HG03442 (cell line): ENCODE results near the gene MAGEA10.
"Not testable (repeated sequence)": the region's sequence is repeated elsewhere in the genome, so short reads cannot be mapped to it uniquely, and the experiment has no call there.

Experiments
- ATAC-seq: cut with Tn5 transposase; IDR thresholded peaks from one replicate; pipeline ENCODE4 v1.9.1; 2021; ENCODE audit warnings: mild to moderate bottlenecking, moderate library complexity; ENCODE audit not compliant: unreplicated experiment

The MAGEA10 gene

DNA sequence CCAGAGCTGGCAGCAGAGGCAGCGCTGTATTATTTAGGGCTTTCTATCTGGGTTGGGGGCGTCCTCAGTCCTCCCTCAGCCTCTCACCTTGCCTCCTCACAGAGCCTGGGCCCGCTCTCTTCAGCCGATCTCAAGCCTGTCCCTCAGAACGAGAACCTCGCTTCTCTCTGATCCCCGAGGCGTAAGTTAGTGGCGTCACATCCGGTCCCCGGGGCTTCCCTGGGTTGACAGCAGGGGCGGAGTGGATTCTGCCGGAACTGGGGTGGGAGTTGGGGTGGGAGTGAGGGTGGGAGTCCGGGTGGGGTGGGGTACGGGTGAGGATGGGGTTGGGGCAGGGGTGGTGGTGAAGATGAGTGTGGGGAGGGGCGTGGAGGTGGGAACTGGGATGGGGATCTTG lies at the start of gene MAGEA10:
Gene MAGEA10, minus strand, starts transcription at position 190 of the 397 bp plus-strand sequence. CDS start 2,957 bp downstream, outside the sequence.
- no peak for ATAC-seq

DNA sequence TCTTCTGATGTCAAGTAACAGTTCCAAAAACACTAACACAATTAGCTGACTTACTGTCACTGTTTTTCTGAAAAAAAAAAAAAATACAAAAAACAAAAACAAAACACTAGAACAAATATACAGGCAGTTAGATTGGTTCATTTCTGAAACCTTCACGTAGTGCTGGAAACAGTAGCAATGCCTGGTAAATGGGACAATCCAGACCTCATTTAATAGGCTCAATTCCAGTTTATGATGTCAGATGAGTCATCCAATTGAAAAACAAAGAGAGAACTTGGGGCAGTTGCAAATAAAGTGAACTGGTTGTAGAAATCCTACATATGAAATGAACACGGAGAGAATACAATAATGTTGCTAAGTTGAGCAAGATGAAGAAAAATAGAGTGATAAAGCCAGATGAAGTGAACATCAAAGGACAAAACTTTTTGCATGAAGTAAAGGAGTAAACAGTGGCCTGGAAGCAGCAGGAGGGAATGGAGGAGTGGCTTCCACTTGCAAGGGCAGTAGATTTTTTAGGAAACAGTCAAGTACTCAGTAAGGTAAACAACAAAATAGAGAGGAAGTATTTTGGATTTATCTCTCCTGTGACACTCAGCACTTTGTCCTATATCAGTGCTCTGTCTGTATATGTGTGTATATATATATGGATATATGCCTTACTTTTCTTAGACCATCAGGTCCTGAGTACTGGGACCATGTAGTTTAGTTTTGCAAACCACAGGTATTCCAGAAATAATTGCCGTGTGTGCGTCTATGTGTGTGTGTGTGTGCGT lies 39.3 kb upstream of the MAGEA10 start:
- no peak for ATAC-seq

DNA sequence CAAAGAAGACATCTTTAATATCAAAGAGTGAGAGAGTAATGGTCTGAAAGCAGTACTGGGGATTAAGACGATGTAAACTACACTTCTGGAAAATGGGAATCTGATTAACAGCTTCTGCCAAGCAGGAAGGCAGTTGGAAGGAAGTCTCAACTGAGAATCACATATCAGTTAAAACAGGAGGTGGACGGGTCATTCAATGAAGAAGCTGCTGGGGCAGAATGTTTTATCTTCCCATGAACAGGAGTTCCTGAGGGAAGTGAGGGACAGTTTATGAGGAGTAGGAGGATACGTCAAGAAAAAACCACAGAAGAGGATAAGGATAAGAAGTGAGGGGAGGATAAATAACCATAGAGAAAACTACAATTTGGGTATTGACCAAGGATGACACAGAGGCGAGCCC lies 38.7 kb upstream of the MAGEA10 start:
- no peak for ATAC-seq

DNA sequence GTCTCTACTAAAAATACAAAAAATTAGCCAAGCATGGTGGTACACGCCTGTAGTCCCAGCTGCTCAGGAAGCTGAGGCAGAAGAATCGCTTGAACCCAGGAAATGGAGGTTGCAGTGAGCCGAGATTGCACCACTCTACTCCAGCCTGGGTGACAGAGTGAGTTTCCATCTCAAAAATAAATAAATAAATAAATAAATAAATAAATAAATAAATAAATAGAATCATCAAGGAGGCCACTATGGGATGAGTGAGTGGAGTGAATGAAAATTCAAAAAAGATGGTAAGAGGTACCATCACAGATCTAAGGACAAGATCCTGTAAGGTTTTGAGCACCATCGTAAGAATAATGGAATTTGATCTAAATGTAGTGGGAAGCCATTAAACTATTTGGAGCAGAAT lies 37.5 kb upstream of the MAGEA10 start:
- not testable (repeated sequence) for ATAC-seq

DNA sequence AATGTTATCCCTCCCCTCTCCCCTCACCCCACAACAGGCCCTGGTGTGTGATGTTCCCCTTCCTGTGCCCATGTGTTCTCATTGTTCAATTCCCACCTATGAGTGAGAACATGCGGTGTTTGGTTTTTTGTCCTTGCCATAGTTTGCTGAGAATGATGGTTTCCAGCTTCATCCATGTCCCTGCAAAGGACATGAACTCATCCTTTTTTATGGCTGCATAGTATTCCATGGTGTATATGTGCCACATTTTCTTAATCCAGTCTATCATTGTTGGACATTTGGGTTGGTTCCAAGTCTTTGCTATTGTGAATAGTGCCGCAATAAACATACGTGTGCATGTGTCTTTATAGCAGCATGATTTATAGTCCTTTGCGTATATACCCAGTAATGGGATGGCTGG lies 35.5 kb upstream of the MAGEA10 start:
- ATAC-seq: not testable (repeated sequence)

DNA sequence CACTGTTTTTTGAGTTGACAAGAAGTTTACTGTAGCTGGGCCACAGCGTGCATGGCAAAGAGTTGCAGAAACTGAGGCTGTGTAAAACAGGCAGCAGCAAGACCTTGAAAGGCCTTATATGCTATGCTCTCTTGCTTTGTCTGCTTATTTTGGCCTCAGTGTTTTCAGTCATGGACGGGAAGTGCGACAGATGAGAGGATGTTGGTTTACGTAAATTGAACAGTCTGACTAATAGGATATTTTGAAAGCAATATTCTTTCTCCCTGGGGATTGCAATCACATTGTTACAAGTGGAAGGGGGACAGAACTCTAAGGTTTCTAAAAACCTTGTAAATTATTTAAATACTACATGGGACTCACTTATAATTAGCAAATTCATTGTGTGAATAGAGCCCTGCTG lies 32.2 kb upstream of the MAGEA10 start:
- no peak for ATAC-seq

DNA sequence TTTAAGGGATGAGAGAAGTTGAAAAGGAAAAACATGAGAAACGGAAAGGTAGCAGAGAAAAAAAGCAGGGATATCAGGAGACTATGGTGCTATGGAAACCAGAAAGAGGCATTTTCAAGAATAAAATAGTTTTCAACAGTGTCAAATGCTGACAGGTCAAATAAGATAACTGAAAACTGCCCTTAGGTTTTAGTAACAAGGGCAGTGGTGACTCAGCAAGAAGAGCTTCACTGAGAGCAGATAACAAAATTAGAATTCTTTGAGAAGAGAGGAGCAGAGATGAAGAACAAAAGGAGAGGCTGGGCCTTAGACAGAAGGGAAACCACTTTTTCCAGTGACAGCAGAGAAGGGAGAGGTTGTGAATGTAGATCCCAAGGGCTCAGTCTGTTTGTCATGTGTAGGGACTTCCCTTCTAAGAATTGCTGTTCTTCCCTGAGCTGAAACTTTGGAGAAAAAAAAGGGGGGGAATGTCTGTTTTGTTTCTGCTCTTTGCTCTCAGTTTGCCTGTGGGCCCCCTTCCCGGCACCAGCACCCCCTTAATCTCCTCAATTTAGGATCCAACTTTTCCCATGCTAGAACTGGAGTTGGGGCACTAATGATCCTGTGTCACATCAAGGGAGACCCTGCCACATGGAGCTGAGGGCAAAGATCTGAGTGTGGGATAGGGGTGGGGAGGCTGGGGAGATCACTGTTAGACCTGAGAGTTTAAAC lies 26.8 kb upstream of the MAGEA10 start:
- no peak for ATAC-seq

DNA sequence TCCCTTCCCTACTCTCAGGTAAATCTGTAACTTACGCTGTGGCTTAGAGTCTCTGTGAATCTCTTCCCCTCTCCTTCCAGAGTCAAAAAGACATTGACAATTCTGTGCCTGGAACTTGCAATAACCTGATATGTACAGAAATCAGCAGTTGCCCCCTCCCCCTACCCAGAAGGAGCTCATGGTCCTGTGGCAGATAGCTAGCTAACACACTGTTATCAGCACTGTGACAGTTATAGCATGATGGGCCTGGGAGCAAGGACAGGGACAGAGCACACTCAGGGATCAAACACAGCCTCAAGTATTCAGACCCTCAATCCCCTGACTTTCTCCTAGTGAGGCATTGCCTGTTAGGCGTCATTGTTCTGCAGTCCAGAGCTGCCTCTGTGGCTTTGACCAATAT lies 18.7 kb upstream of the MAGEA10 start:
- ATAC-seq: no peak

DNA sequence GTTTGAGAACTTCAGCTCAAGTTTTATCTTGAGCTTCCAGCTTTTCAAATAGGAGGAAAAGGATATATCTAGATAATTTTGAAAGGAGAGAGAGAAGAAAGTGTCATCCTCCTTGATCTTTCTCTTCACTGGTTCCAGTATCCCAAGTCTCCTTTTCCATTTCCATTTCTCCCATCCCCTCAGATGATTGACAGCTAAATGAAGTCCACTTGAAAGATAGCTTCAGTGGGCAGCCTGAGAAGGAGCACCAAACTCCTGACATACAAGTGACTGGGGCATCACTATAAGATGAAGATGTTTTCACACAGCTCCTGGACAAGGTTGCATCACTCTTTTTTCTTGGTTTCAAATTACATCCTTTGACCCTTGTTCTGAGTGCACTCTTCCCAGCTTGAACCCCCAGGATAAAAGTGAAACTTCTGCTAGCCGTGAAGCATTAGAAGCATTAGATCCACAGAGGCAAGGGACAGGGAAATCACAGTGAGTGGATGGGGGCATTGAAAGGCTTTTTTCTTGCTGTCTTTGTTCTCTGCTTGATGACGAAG lies 17.5 kb upstream of the MAGEA10 start:
- ATAC-seq: no peak

DNA sequence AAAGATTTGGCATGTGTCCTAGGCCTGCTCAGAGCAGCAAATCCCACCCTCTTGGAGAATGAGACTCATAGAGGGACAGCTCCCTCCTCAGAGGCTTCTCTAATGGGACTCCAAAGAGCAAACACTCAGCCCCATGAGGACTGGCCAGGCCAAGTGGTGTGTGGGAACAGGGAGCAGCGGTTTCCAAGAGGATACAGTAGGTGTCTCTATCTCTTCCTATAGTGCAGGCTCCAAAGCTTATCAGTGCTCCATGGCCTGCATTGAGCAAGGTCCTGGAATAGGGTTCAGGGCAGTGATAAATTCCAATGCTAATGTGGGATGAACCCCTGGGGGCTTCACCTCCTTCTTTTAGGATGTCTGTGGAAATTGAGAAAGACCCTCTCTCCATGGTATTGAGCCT lies 15.7 kb upstream of the MAGEA10 start:
- ATAC-seq: no peak

DNA sequence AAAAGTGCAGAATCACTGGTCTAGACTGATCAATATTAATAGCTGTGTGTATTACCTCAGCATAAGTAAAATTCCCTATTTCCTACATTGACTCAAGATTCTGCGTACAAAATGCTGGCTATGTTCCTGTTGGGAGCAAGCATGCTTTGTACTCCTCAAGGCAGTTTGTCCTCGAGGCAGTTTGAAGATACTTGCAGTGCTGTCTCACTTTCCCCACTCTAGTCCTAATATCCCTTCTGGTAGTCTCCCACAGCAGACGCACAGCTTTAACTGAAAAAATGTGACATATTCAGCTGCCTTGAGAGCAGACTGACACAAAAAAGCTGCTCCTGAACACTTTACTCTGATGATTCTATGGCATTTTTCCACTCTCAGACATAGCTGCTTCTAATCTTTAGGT lies 12.9 kb upstream of the MAGEA10 start:
- no peak for ATAC-seq

DNA sequence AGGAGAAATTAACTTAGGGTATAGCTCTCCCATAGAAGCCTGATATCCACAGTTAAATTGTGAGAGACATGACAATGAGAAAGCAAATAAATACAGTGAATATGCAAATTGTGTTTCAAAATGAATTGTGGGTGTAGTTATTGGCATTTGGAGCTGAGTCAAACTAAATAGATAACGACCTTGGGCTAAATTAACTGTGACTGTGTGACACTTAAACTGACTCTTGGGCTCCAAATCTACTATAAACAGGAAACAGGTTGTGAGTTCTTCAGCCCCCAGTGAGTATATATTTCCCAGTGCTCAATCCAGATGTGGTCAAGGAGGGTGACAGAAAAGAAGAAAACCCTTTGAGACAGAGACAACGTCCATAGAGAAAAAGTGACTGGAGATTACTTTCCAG lies 11.3 kb upstream of the MAGEA10 start:
- no peak for ATAC-seq

DNA sequence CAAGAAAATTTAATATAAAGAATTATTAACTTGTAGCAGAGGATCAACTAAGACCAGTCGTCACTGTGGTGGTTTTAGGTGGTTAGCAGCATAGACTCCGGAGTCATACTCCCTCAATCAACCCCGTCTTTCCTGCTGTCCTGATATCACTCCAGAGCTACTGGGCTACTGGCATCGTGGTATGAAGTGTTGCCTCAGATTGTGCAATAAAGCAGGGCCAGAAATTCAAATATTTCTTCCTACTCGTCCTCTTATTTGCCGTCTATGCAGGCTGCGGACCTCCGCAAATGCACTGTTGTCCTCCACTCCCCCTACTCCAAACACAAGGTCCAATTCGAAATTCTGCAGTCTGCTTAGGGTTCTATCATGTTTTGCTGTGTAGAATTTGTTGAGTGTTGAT lies 1.2 kb upstream of the MAGEA10 start:
- no peak for ATAC-seq

DNA sequence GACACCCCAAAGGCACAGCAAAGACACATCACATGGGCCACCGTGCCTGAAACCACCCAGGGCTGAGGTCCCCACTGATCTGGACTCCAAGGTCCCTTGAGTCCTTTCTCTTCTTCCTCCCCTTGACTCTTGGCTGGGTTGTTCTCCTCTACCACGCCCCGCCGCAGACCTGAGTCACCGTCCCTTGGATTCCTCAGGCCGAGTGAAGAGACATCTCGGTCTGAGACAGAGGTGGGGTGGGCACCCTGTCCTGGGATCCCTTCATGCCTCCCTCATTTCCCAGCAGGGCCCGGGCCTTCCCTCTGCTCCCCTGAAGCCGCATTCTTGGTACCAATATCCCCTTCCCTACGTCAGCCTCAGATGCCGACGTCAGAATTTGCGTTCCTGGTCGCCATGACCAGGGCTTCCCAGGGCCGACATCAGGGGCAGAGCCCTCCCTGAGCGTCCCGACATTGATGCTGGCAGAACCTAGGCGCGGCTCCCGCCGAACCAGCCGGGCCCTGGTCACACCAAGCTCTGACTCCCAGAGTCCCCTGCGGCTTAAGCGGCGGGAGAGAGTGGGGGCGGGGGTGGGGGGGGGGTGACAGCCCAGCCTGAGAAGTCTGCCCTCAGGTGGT lies 498 bp downstream of the MAGEA10 start:
- no peak for ATAC-seq

DNA sequence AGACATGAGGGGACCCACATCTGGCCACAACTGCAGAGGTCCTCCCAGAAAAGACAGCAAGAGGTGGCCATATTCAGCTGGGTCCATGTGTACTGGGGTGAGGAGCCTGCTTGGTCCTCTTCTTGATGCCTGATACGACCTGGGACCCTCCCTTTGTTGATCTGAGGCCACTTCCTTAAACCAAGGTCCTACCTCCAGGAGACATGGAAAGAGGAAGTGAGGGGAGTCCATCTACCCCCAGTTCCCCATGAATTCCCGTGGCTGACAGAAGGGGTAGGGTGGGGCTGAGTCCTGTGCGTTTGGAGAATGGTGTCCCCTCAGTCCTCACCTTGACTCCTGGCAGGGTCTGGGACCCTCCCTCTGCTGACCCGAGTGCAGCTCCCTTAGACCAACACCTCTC lies 2.1 kb downstream of the MAGEA10 start:
- ATAC-seq: no peak

DNA sequence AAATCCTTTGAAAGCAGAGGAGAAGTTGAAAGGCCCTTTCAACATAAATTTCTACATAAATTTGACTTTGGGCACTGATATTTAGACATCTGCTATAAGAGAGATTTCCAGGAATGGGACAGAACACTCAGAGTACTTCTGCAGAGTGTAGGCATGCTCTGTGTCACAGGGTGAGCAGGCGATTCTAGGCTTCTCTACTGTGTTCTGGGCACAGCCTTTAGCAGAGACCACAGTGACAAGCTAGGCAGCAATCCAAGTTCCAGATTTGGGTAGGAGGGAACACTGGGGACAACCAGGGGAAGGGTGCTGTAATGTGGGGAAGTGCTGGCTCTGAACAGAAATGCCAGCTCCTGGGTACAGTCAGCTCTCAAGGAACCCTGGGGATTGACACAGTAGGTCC lies 6.9 kb downstream of the MAGEA10 start:
- no peak for ATAC-seq

DNA sequence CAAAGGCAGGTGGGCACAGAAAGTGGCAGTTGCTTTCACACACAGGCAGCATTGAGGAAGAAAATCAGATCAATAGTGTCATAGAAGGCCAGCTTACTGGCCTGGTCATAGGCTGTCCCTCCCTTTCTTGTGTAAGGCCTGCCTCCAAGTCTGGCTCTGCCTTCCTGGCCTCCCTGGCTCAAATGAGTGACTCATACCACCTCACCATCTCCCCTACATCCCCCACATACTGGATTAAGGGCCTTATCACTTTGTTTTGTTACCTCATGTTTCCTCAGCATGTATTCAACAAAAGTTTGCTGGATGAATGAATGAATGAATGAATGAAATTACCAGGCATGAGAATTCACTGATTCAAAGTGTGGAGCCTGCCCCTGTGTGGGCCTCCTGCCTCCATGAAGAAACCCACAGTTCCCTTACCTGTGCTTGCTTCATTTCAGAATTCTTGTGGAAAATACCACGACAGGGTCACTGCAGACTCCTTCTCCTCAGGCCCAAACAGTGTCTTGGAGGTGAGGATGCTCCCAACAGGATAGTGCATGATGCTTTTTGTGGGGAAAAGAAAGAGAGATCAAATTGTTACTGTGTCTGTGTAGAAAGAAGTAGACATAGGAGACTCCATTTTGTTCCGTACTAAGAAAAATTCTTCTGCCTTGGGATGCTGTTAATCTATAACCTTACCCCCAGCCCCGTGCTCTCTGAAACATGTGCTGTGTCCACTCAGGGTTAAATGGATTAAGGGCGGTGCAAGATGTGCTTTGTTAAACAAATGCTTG lies 9.1 kb downstream of the MAGEA10 start:
- not testable (repeated sequence) for ATAC-seq

DNA sequence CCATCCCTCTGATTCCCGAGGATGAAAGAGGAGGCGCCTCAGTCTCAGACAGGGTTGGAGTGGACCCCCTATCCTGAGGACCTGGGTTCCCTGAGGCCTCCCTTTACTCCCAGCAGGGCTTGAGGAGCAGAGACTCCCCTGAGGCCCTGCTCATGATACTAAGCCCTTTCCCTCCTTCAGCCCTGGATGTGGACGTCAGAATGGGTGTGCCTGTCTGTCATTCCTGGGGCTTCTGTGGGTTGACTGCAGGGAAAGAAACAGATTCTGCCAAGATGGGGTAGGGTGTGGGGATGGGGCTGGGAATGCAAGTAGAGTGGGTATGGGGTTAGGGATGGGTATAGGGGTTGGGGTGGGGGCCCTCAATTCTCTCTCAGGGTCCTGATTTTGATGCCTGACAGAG lies 21.1 kb downstream of the MAGEA10 start:
- ATAC-seq: no peak

DNA sequence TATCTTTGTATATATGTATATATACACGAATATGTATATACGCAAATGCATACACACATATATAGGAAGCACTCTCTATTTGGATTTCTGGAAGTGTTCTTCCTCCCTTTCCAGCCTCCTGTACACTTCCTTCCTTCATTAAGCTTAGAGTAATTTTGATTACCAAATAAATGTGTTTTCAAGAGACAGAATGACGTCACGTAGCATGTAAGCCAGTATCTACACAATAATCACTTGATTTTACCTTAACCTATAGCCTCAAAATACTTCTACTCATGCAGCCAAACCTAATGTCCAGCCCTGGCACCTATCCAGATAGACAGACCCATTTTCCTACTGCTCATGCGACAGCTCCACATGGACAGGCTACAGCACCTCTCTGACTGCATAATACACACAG lies 29.9 kb downstream of the MAGEA10 start:
- ATAC-seq: no peak

DNA sequence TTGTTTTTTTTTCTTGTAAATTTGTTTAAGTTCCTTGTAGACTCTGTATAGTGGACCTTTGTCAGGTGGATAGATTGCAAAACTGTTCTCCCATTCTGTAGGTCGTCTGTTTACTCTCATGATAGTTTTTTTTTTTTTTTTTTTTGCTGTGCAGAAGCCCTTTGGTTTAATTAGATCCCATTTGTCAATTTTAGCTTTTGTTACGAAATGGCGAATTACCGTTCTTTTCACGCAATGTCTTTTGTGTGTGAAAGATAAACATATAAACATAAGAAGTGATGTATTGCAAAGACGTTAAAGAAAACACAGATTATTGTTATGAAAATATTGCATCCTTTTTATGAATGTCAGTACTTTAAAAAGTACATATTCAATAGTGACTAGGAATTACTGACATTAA lies 34.5 kb downstream of the MAGEA10 start:
- ATAC-seq: no peak

DNA sequence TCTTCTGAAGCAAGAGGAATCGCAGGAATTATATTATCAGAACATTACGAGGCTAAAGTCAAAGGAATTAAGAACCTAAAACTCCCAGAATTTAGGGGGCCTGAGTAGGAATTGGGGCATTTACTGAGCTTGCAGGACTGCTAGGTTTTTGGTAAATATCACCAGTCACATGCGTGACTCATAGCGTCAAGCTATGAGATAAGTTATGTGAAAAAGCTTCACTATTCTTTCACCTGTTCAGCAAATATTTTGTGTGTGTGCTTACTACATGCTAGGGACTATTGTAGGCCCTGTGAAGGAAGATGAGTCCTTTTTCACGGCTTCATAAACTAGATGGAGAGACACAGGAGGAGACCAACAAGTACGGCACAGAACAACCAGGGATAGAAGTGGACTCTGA lies 52.2 kb downstream of the MAGEA10 start:
- no peak for ATAC-seq
